ENCODE measurements around the gene RPIA. TPM values are rescaled to one million over a fixed set of nuclear protein-coding genes. Genes with fewer than 3 reads are reported as not detected.

Gene RPIA
- total RNA-seq, 1 experiment from 2014 or later: 10.7 TPM

GRCh38 chr2:88657131-88657530 is 34.3 kb upstream of the RPIA start:
- no TSS peak for BruUV-seq (replicated peaks)
- DNase-seq: peak; percentile 67
- H3K9me2 ChIP-seq (replicated peaks; ENCODE audit: low read length): no peaks in the 10 kb centered on the region
- no peaks in the 10 kb centered on the region for H3K79me2 ChIP-seq (ENCODE audit: low read length)
- H4K20me1 ChIP-seq (ENCODE audit: low read length): no peaks in the 10 kb centered on the region
- H3K4me3 ChIP-seq (ENCODE audit: low read length): no peak overlapping the region
- H3K4me2 ChIP-seq (ENCODE audit: low read length): peak overlapping the region; percentile 11; the same call in 1 of the 2 replicates
- H3K4me1 ChIP-seq (ENCODE audit: insufficient read depth, low read length): peaks cover 41% of the 10 kb centered on the region
- H3K9me3 ChIP-seq (ENCODE audit: low read length): no peaks in the 10 kb centered on the region
- peak overlapping the region; percentile 22; the same call in 1 of the 2 replicates for H3K27ac ChIP-seq (ENCODE audit: low read length)
- H3K27me3 ChIP-seq (ENCODE audit: low read length): no peaks in the 10 kb centered on the region
- ChIA-PET CTCF (interaction anchor here (0.5 kb wide), 1 partner anchor 41 kb away, joined by 3 read pairs; no protein-coding TSS in a partner anchor), POLR2A (ENCODE audit: unreplicated experiment) (no interaction called here)
- no peak for TF ChIP-seq CTCF (conservative IDR thresholded peaks at IDR 0.05; ENCODE audit: low read depth, low read length)
- TF ChIP-seq EZH2 (IDR thresholded peaks at IDR 0.05; ENCODE audit: low read length, unreplicated experiment): no peak
- no peak for TF ChIP-seq EZH2phosphoT487 (IDR thresholded peaks at IDR 0.05; ENCODE audit: borderline replicate concordance, low read length)
- intact Hi-C loops (cut with micrococcal nuclease): no loop called here
- H3K9ac ChIP-seq (ENCODE audit: low read length): no peak overlapping the region
- no peak overlapping the region for H2AFZ ChIP-seq (ENCODE audit: low read length)
- peak; percentile 35 for ATAC-seq
- H3F3A ChIP-seq (ENCODE audit: low read length, unreplicated experiment): no peaks in the 10 kb centered on the region
- H3K36me3 ChIP-seq (ENCODE audit: low read depth, low read length): no peaks in the 10 kb centered on the region

GRCh38 chr2:88658326-88658725 is 33.1 kb upstream of the RPIA start:
- Histone ChIP-seq H2AFZ (ENCODE audit: low read length) (no peak overlapping the region), H3K9me3 (ENCODE audit: low read length) (no peaks in the 10 kb centered on the region), H3K79me2 (ENCODE audit: low read length) (no peaks in the 10 kb centered on the region), H3K4me3 (ENCODE audit: low read length) (peak overlapping the region; percentile 12; the same call in 1 of the 2 replicates), H3K4me1 (ENCODE audit: insufficient read depth, low read length) (peaks cover 41% of the 10 kb centered on the region), H3F3A (ENCODE audit: low read length, unreplicated experiment) (no peaks in the 10 kb centered on the region), H3K9ac (ENCODE audit: low read length) (no peak overlapping the region), H3K4me2 (ENCODE audit: low read length) (peak overlapping the region; percentile 51), H3K27me3 (ENCODE audit: low read length) (no peaks in the 10 kb centered on the region), H4K20me1 (ENCODE audit: low read length) (no peaks in the 10 kb centered on the region), H3K36me3 (ENCODE audit: low read depth, low read length) (no peaks in the 10 kb centered on the region), H3K9me2 (replicated peaks; ENCODE audit: low read length) (no peaks in the 10 kb centered on the region), H3K27ac (ENCODE audit: low read length) (peak overlapping the region; percentile 55)
- no peak for TF ChIP-seq EZH2 (IDR thresholded peaks at IDR 0.05; ENCODE audit: low read length, unreplicated experiment)
- no peak for TF ChIP-seq EZH2phosphoT487 (IDR thresholded peaks at IDR 0.05; ENCODE audit: borderline replicate concordance, low read length)
- no peak for TF ChIP-seq CTCF (conservative IDR thresholded peaks at IDR 0.05; ENCODE audit: low read depth, low read length)
- ATAC-seq (peak; percentile 31), DNase-seq (peak; percentile 80)
- no TSS peak for BruUV-seq (replicated peaks)
- ChIA-PET POLR2A (ENCODE audit: unreplicated experiment) (interaction anchor here (0.7 kb wide), 1 partner anchor 224 kb away, joined by 4 read pairs; no protein-coding TSS in a partner anchor), CTCF (interaction anchor here (1.6 kb wide), 1 partner anchor 11 kb away, joined by 9 read pairs; no protein-coding TSS in a partner anchor)
- intact Hi-C loops (cut with micrococcal nuclease): no loop called here

GRCh38 chr2:88658881-88659537 is 32.5 kb upstream of the RPIA start:
- CTCF ChIA-PET: interaction anchor here (1.6 kb wide), 1 partner anchor 11 kb away, joined by 9 read pairs; no protein-coding TSS in a partner anchor
- no peaks in the 10 kb centered on the region for H4K20me1 ChIP-seq (ENCODE audit: low read length)
- intact Hi-C loops (cut with micrococcal nuclease): loop anchor here (1.0 kb wide), 2 partner anchors 21 to 32 kb away; partner anchors contain the start of gene EIF2AK3
- peak; percentile 72 for DNase-seq
- H3K36me3 ChIP-seq (ENCODE audit: low read depth, low read length): no peaks in the 10 kb centered on the region
- peaks cover 41% of the 10 kb centered on the region for H3K4me1 ChIP-seq (ENCODE audit: insufficient read depth, low read length)
- no peaks in the 10 kb centered on the region for H3K9me2 ChIP-seq (replicated peaks; ENCODE audit: low read length)
- no peaks in the 10 kb centered on the region for H3K79me2 ChIP-seq (ENCODE audit: low read length)
- peak overlapping the region; percentile 12; the same call in 1 of the 2 replicates for H3K4me3 ChIP-seq (ENCODE audit: low read length)
- no peaks in the 10 kb centered on the region for H3K27me3 ChIP-seq (ENCODE audit: low read length)
- peak; percentile 27 for ATAC-seq
- TF ChIP-seq CTCF (conservative IDR thresholded peaks at IDR 0.05; ENCODE audit: low read depth, low read length) (no peak), EZH2phosphoT487 (IDR thresholded peaks at IDR 0.05; ENCODE audit: borderline replicate concordance, low read length) (no peak), EZH2 (IDR thresholded peaks at IDR 0.05; ENCODE audit: low read length, unreplicated experiment) (no peak)
- peak overlapping the region; percentile 2; the same call in 1 of the 2 replicates for H2AFZ ChIP-seq (ENCODE audit: low read length)
- no peak overlapping the region; the same call in 1 of the 2 replicates for H3K9ac ChIP-seq (ENCODE audit: low read length)
- BruUV-seq (replicated peaks): TSS peak; percentile 44
- H3F3A ChIP-seq (ENCODE audit: low read length, unreplicated experiment): no peaks in the 10 kb centered on the region
- POLR2A ChIA-PET (ENCODE audit: unreplicated experiment): interaction anchor here (0.7 kb wide), 1 partner anchor 224 kb away, joined by 4 read pairs; no protein-coding TSS in a partner anchor
- H3K27ac ChIP-seq (ENCODE audit: low read length): peak overlapping the region; percentile 55
- peak overlapping the region; percentile 51 for H3K4me2 ChIP-seq (ENCODE audit: low read length)
- no peaks in the 10 kb centered on the region for H3K9me3 ChIP-seq (ENCODE audit: low read length)

Data from PC-3 (cell line).